OCI-LY7 (cell line): ENCODE results near the gene ERMP1. TPM values are rescaled to one million over a fixed set of nuclear protein-coding genes. Genes with fewer than 3 reads are reported as not detected.
A peak's percentile ranks its signal among the peaks of the same experiment; 100 is the strongest.

Experiments
- BruUV-seq: library from RNA; stranded (reverse); fragments of 400-500 nt; replicated peaks from 2 replicates; lab custom pipeline; 2021; lab: Mats Ljungman, UMichigan
- CTCF ChIA-PET: fragments of 300-600 bp; sonication (Branson Sonifier 250); formaldehyde crosslinking; loops from one replicate; lab custom pipeline; 2022; ENCODE audit warnings: antibody characterized with exemption; ENCODE audit not compliant: unreplicated experiment; lab: Charles Lee
- POLR2A ChIA-PET: fragments of 300-600 bp; sonication (Branson Sonifier 250); formaldehyde crosslinking; loops from one replicate; lab custom pipeline; 2022; ENCODE audit warnings: antibody characterized with exemption; lab: Charles Lee
- DNase-seq: peaks from one replicate; pipeline ENCODE4 v3.0.0-alpha.2; 2015; ENCODE audit warnings: low spot score
- H2AFZ ChIP-seq: fragments of 200-600 bp; sonication (generic), shearing (Covaris generic); 2 replicates; pipeline ENCODE4 v1.6.1; 2014; ENCODE audit warnings: mild to moderate bottlenecking, antibody characterized with exemption, low read length, moderate library complexity
- H3K27ac ChIP-seq: fragments of 200-600 bp; sonication (generic); 2 replicates; pipeline ENCODE4 v1.5.1; 2014; ENCODE audit warnings: mixed run types, low read depth, mild to moderate bottlenecking, moderate library complexity, low read length, inconsistent platforms; ENCODE audit not compliant: poor library complexity, severe bottlenecking
- H3K36me3 ChIP-seq: fragments of 200-600 bp; sonication (generic); 2 replicates; pipeline ENCODE4 v1.6.1; 2014; ENCODE audit warnings: mild to moderate bottlenecking, antibody characterized with exemption, low read length, moderate library complexity, mixed read lengths; ENCODE audit not compliant: insufficient read depth
- H3K4me1 ChIP-seq: fragments of 200-600 bp; sonication (generic); 2 replicates; pipeline ENCODE4 v1.5.1; 2014; ENCODE audit warnings: mild to moderate bottlenecking, low read length; ENCODE audit not compliant: insufficient read depth, poor library complexity, severe bottlenecking
- H3K4me2 ChIP-seq: fragments of 200-600 bp; sonication (generic); 2 replicates; pipeline ENCODE4 v1.6.1; 2014; ENCODE audit warnings: mild to moderate bottlenecking, low read length
- H3K4me3 ChIP-seq: fragments of 200-600 bp; sonication (generic); 2 replicates; pipeline ENCODE4 v1.5.1; 2014; ENCODE audit warnings: mild to moderate bottlenecking, low read depth, low read length; ENCODE audit not compliant: poor library complexity, severe bottlenecking
- H3K79me2 ChIP-seq: fragments of 200-600 bp; sonication (generic); 2 replicates; pipeline ENCODE4 v1.6.1; 2016; ENCODE audit warnings: low read depth, mild to moderate bottlenecking, low read length, moderate library complexity, mixed read lengths; ENCODE audit not compliant: insufficient read depth
- H3K9me2 ChIP-seq: fragments of 200-600 bp; sonication (generic); 2 replicates; pipeline ENCODE4 v1.6.1; 2016; ENCODE audit warnings: mild to moderate bottlenecking, low read length, mixed read lengths; ENCODE audit not compliant: insufficient read depth
- H3K9me3 ChIP-seq: fragments of 200-600 bp; sonication (generic); 2 replicates; pipeline ENCODE4 v1.6.1; 2014; ENCODE audit warnings: mild to moderate bottlenecking, mixed run types, low read length, mixed read lengths
- H4K20me1 ChIP-seq: fragments of 200-600 bp; sonication (generic); 2 replicates; pipeline ENCODE4 v1.6.1; 2014; ENCODE audit warnings: mild to moderate bottlenecking, antibody characterized with exemption, low read length, moderate library complexity, mixed read lengths; ENCODE audit not compliant: insufficient read depth
- CTCF ChIP-seq: fragments of 200-600 bp; sonication (generic); conservative IDR thresholded peaks from 2 replicates; pipeline ENCODE4 v1.5.1; 2014; ENCODE audit warnings: mild to moderate bottlenecking, antibody characterized with exemption, low read length, moderate library complexity, mixed read lengths
- EZH2phosphoT487 ChIP-seq: fragments of 200-600 bp; sonication (generic); IDR thresholded peaks from 2 replicates; pipeline ENCODE4 v1.6.1; 2018; ENCODE audit warnings: low read depth, borderline replicate concordance, mild to moderate bottlenecking, mixed run types, antibody characterized with exemption, low read length, moderate library complexity, mixed read lengths
- intact Hi-C: fragments of 100-400 bp; cut with micrococcal nuclease; formaldehyde crosslinking; loops from one replicate; pipeline ENCODE4 v1.10.0; 2022; ENCODE audit not compliant: unreplicated experiment
- total RNA-seq, 2 experiments: library from RNA; depleted of rRNA in 1 of 2; stranded (reverse); fragments of >200 nt in 1 of 2; shearing (Covaris generic) in 1 of 2; gene quantifications; 2 replicates each; pipeline ENCODE4 v1.2.3, GENCODE V29; 2014 to 2022

ERMP1 gene
- total RNA-seq, 2 experiments from 2014 or later = 7.9 to 14.6 TPM

- Histone ChIP-seq H3K27ac (no peak overlapping the region), H3K9me2 (no peaks in the 10 kb centered on the region), H3K9me3 (peaks cover 13% of the 10 kb centered on the region; the same call in 1 of the 2 replicates), H3K36me3 (peaks cover 100% of the 10 kb centered on the region), H3K79me2 (no peaks in the 10 kb centered on the region), H4K20me1 (no peaks in the 10 kb centered on the region), H3K4me3 (no peak overlapping the region), H2AFZ (no peak overlapping the region), H3K4me2 (no peak overlapping the region), H3K4me1 (no peaks in the 10 kb centered on the region)
- intact Hi-C loops = no loop called here
- no peak for DNase-seq
- ChIA-PET POLR2A (interaction anchor here (0.6 to 1.4 kb wide), 5 partner anchors 9 to 164 kb away, joined by 3 to 9 read pairs (median 4); no protein-coding TSS in a partner anchor), CTCF (no interaction called here)
- TF ChIP-seq EZH2phosphoT487 (no peak), CTCF (no peak)
- no TSS peak for BruUV-seq
Observed at GRCh38 chr9:5743109-5743508, 89.8 kb downstream of the ERMP1 start.

DNA sequence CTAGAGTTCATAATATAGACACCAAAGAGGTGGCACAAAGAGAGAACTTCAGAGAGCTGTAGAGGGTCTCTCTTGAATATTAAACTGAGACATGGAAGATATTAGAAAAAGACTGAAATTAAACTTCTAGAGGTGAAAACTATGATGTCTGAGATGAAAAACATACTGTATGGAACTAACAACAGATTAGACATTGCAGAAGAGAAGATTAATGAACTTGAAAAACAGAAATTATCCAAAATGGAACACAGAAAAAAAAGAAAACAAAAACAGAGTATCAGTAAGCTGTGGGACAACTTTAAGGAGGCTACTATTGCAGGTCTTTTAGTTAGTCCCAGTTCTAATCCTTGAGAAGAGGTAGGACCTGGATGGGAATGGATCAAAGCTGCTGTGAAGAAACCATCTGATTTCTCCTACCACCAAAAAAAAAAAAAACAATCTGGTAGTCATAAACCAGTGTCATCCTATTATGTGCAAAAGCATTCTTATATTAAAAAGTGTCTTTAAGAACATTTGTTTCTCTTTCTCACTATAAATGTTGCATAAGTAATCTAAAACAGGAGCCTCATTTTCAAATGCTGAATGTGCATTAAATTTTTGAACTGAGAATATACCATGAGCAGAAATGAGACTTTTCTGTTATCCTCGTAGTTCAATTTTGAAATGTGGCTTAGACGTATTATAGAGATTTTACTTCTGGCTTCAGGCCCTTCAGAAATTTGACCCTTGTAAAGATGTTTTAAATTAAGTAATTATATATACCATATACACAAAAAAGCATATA is 96.2 kb downstream of the ERMP1 start:
- TSS peak; percentile 11 for BruUV-seq
- POLR2A ChIA-PET = interaction anchor here (0.7 to 1.2 kb wide), 4 partner anchors 10 to 79 kb away, joined by 3 to 4 read pairs (median 4); no protein-coding TSS in a partner anchor
- H3K4me2 ChIP-seq = no peak overlapping the region
- H3K4me1 ChIP-seq = no peaks in the 10 kb centered on the region
- no peak overlapping the region for H2AFZ ChIP-seq
- no peaks in the 10 kb centered on the region; the same call in 1 of the 2 replicates for H4K20me1 ChIP-seq
- no peak overlapping the region for H3K4me3 ChIP-seq
- no peak overlapping the region for H3K27ac ChIP-seq
- no peak for TF ChIP-seq CTCF
- TF ChIP-seq EZH2phosphoT487 = no peak
- H3K9me2 ChIP-seq = no peaks in the 10 kb centered on the region
- no peak for DNase-seq
- H3K79me2 ChIP-seq = 0 out of 2 replicates have a peak, but pooled peaks cover 5% of the 10 kb centered on the region
- CTCF ChIA-PET = no interaction called here
- peaks cover 91% of the 10 kb centered on the region for H3K36me3 ChIP-seq
- no peaks in the 10 kb centered on the region for H3K9me3 ChIP-seq
- intact Hi-C loops = no loop called here

- intact Hi-C loops = no loop called here
- Histone ChIP-seq H3K27ac (no peak overlapping the region), H3K4me2 (no peak overlapping the region), H3K36me3 (peaks cover 88% of the 10 kb centered on the region), H3K4me3 (no peak overlapping the region), H3K9me2 (no peaks in the 10 kb centered on the region), H2AFZ (no peak overlapping the region), H3K9me3 (no peaks in the 10 kb centered on the region), H3K79me2 (0 out of 2 replicates have a peak, but pooled peaks cover 5% of the 10 kb centered on the region), H4K20me1 (no peaks in the 10 kb centered on the region; the same call in 1 of the 2 replicates), H3K4me1 (no peaks in the 10 kb centered on the region)
- no TSS peak for BruUV-seq
- TF ChIP-seq EZH2phosphoT487 = no peak
- no peak for TF ChIP-seq CTCF
- CTCF ChIA-PET = no interaction called here
- no peak for DNase-seq
- POLR2A ChIA-PET = interaction anchor here (0.8 to 1.1 kb wide), 2 partner anchors 14 to 16 kb away, joined by 3 read pairs; no protein-coding TSS in a partner anchor
Observed at GRCh38 chr9:5735072-5735471, 97.8 kb downstream of the ERMP1 start.
